ENCODE measurements around the gene FAM13A. TPM values are rescaled to one million over a fixed set of nuclear protein-coding genes. Genes with fewer than 3 reads are reported as not detected.

The FAM13A gene
- total and polyA plus RNA-seq, 8 donors = 6.0 to 132 (median 45.7) TPM

GRCh38 chr4:88696630-88697029 is 360.4 kb downstream of the FAM13A start:
- DNase-seq = peak in 1 of 2 donors; percentile 58
- peak overlapping the region in 3 of 5 donors; percentile 82 to 87 (median 82) for H3K27ac ChIP-seq
- H3K9me3 ChIP-seq = no peaks in the 10 kb centered on the region
- no peaks in the 10 kb centered on the region for H3K27me3 ChIP-seq
- H3K36me3 ChIP-seq = peaks cover 0 to 27% (median 23%) of the 10 kb centered on the region in 4 donors
- TF ChIP-seq POLR2AphosphoS5 (IDR thresholded peaks at IDR 0.05) = peak in 1 of 3 donors; percentile 60
- no peak for TF ChIP-seq POLR2A (IDR thresholded peaks at IDR 0.05)
- peak overlapping the region; percentile 51 to 62 (median 57) for H3K4me3 ChIP-seq
- H3K4me1 ChIP-seq = peaks cover 0 to 25% (median 5%) of the 10 kb centered on the region in 4 donors
- intact Hi-C loops (cut with DNase I; ENCODE audit: low total_unique reads) = no loop called here
- 58 to 81% (median 74%) methylated on average over 7 of the region's 7 CpGs for WGBS, 5 donors

- DNase-seq = peak in 1 of 2 donors; percentile 27
- TF ChIP-seq POLR2AphosphoS5 (IDR thresholded peaks at IDR 0.05) (no peak), POLR2A (IDR thresholded peaks at IDR 0.05) (no peak)
- no peaks in the 10 kb centered on the region for H3K27me3 ChIP-seq
- 21 to 56% (median 32%) methylated on average over 3 of the region's 3 CpGs for WGBS, 5 donors
- intact Hi-C loops (cut with DNase I; ENCODE audit: low total_unique reads) = no loop called here
- H3K4me3 ChIP-seq = no peak overlapping the region
- peak overlapping the region in 2 of 5 donors; percentile 40 to 60 for H3K27ac ChIP-seq
- peaks cover 0 to 25% (median 5%) of the 10 kb centered on the region in 4 donors for H3K4me1 ChIP-seq
- peaks cover 0 to 56% (median 50%) of the 10 kb centered on the region in 4 donors for H3K36me3 ChIP-seq
- no peaks in the 10 kb centered on the region for H3K9me3 ChIP-seq
Observed at GRCh38 chr4:88693792-88694191, 363.2 kb downstream of the FAM13A start.

- Histone ChIP-seq H3K9me3 (no peaks in the 10 kb centered on the region), H3K27ac (no peak overlapping the region), H3K4me3 (no peak overlapping the region), H3K36me3 (peaks cover 12 to 68% (median 60%) of the 10 kb centered on the region in 4 donors), H3K4me1 (peaks cover 0 to 13% (median 5%) of the 10 kb centered on the region in 4 donors), H3K27me3 (no peaks in the 10 kb centered on the region)
- 85 to 98% (median 96%) methylated on average over 3 of the region's 3 CpGs for WGBS, 5 donors
- no peak for TF ChIP-seq POLR2A (IDR thresholded peaks at IDR 0.05)
- no peak for TF ChIP-seq CTCF (IDR thresholded peaks at IDR 0.05)
- no peak for TF ChIP-seq POLR2AphosphoS5 (IDR thresholded peaks at IDR 0.05)
- TF ChIP-seq EP300 (IDR thresholded peaks at IDR 0.05) = no peak
- intact Hi-C loops (cut with DNase I; ENCODE audit: low total_unique reads) = no loop called here
- DNase-seq = no peak
Observed at GRCh38 chr4:88690355-88690754, 366.6 kb downstream of the FAM13A start.

- intact Hi-C loops (cut with DNase I; ENCODE audit: low total_unique reads) = no loop called here
- Histone ChIP-seq H3K36me3 (peaks cover 23 to 88% (median 69%) of the 10 kb centered on the region in 4 donors), H3K4me3 (no peak overlapping the region)
Observed at GRCh38 chr4:88681209-88681608, 375.8 kb downstream of the FAM13A start.

More at GRCh38 chr4:88681209-88681608, 375.8 kb downstream of the FAM13A start:
- Histone ChIP-seq H3K27me3 (no peaks in the 10 kb centered on the region), H3K9me3 (no peaks in the 10 kb centered on the region), H3K27ac (no peak overlapping the region), H3K4me1 (no peaks in the 10 kb centered on the region)
- TF ChIP-seq CTCF (IDR thresholded peaks at IDR 0.05) (no peak), EP300 (IDR thresholded peaks at IDR 0.05) (no peak), POLR2A (IDR thresholded peaks at IDR 0.05) (no peak), POLR2AphosphoS5 (IDR thresholded peaks at IDR 0.05) (no peak)
- DNase-seq = no peak
- 94 to 97% (median 96%) methylated on average over 5 of the region's 5 CpGs for WGBS, 5 donors

Small RNA genes lying within 50 kb of the gene (small RNA-seq; reads per million reads assigned to genes)
- gene RF02115 (0 reads per million in 4 donors), gene RNU6-33P (0 to 0.07 (median 0) reads per million in 4 donors)

Other genes starting within 250 kb of the FAM13A start
- gene TIGD2, start 54.3 kb upstream of the FAM13A start, total RNA-seq = 10 to 100 TPM in 2 of 5 donors, 1 to 10 TPM in 2, not detected in 1; 2.3 to 11.9 (median 9.5) TPM
- 1 to 10 TPM; 2.7 to 3.0 (median 2.9) TPM for gene TIGD2, start 54.3 kb upstream of the FAM13A start, polyA plus RNA-seq